Activated T-cell treated with anti-CD3 and anti-CD28 coated beads, Interleukin-2, amount 50 U/mL, for 1 hour (primary cell): ENCODE results near the gene C4orf54.

Experiments used
- DNase-seq: peaks from one replicate; pipeline ENCODE4 v3.0.0-alpha.2; 2020

C4orf54 gene

GRCh38 chr4:99651811-99652485, 5.7 kb downstream of the C4orf54 start:
- DNase-seq: no peak

- DNase-seq: no peak
These were observed 6.4 kb downstream of the C4orf54 start for GRCh38 chr4:99651016-99651769.

- DNase-seq: no peak
These were observed 7.8 kb downstream of the C4orf54 start for GRCh38 chr4:99649778-99650177.

- DNase-seq: no peak
These were observed 8.4 kb downstream of the C4orf54 start for GRCh38 chr4:99649208-99649607.

- no peak for DNase-seq
These were observed 9.3 kb downstream of the C4orf54 start for GRCh38 chr4:99648321-99648720.

- DNase-seq: no peak
These were observed 10.6 kb downstream of the C4orf54 start for GRCh38 chr4:99647071-99647470.

- no peak for DNase-seq
These were observed 12.0 kb downstream of the C4orf54 start for GRCh38 chr4:99645638-99646037.

GRCh38 chr4:99645036-99645435, 12.6 kb downstream of the C4orf54 start:
- DNase-seq: no peak

- DNase-seq: no peak
These were observed 13.2 kb downstream of the C4orf54 start for GRCh38 chr4:99644453-99644852.

GRCh38 chr4:99642725-99643489, 14.7 kb downstream of the C4orf54 start:
- DNase-seq: no peak

- DNase-seq: no peak
These were observed 17.0 kb downstream of the C4orf54 start for GRCh38 chr4:99640676-99641075.

GRCh38 chr4:99637174-99637573, 20.5 kb downstream of the C4orf54 start:
- no peak for DNase-seq

- no peak for DNase-seq
These were observed 21.2 kb downstream of the C4orf54 start for GRCh38 chr4:99636422-99636821.

- DNase-seq: no peak
These were observed 22.0 kb downstream of the C4orf54 start for GRCh38 chr4:99635601-99636000.

GRCh38 chr4:99634742-99635360, 22.8 kb downstream of the C4orf54 start:
- DNase-seq: no peak

- no peak for DNase-seq
These were observed 23.9 kb downstream of the C4orf54 start for GRCh38 chr4:99633772-99634171.

GRCh38 chr4:99630857-99631360, 26.7 kb downstream of the C4orf54 start:
- DNase-seq: no peak

- DNase-seq: no peak
These were observed 27.6 kb downstream of the C4orf54 start for GRCh38 chr4:99629962-99630554.

- DNase-seq: no peak
These were observed 29.6 kb downstream of the C4orf54 start for GRCh38 chr4:99628040-99628439.

- DNase-seq: no peak
These were observed 32.3 kb downstream of the C4orf54 start for GRCh38 chr4:99625369-99625768.

GRCh38 chr4:99624141-99624719, 33.4 kb downstream of the C4orf54 start:
- no peak for DNase-seq

GRCh38 chr4:99622341-99622740, 35.3 kb downstream of the C4orf54 start:
- DNase-seq: no peak
